PC-9 (cell line): ENCODE data around the gene CCNO. TPM values are rescaled to one million over a fixed set of nuclear protein-coding genes. Genes with fewer than 3 reads are reported as not detected.

Experiments used
- BruUV-seq: library from RNA; stranded (reverse); fragments of 400-500 nt; replicated peaks from 2 replicates; lab custom pipeline; 2021; lab: Mats Ljungman, UMichigan
- CTCF ChIA-PET: fragments of 300-600 bp; sonication (Branson Sonifier 250); formaldehyde crosslinking; loops from one replicate; lab custom pipeline; 2022; ENCODE audit warnings: antibody characterized with exemption; lab: Charles Lee
- POLR2A ChIA-PET: fragments of 300-600 bp; sonication (Branson Sonifier 250); formaldehyde crosslinking; loops from one replicate; lab custom pipeline; 2022; ENCODE audit warnings: antibody characterized with exemption; ENCODE audit not compliant: unreplicated experiment; lab: Charles Lee
- DNase-seq, 2 experiments: peaks; one replicate each; pipeline versions ENCODE4 v3.0.0 to v3.0.0-alpha.2; 2015 to 2022; ENCODE audit warnings: mixed read lengths in 1 of 2
- H2AFZ ChIP-seq: fragments of 200-600 bp; sonication (generic); 2 replicates; pipeline ENCODE4 v1.8.1; 2017; ENCODE audit warnings: antibody characterized with exemption
- H3F3A ChIP-seq: fragments of 200-600 bp; sonication (generic); 2 replicates; pipeline ENCODE4 v1.8.1; 2017; ENCODE audit warnings: antibody characterized with exemption, mild to moderate bottlenecking, low read depth; ENCODE audit not compliant: insufficient read depth
- H3K27ac ChIP-seq: fragments of 200-600 bp; sonication (generic); 2 replicates; pipeline ENCODE4 v1.6.1; 2016; ENCODE audit warnings: mixed run types
- H3K27me3 ChIP-seq: fragments of 200-600 bp; sonication (generic); 2 replicates; pipeline ENCODE4 v1.6.1; 2016; ENCODE audit warnings: low read depth, mixed run types; ENCODE audit not compliant: insufficient read depth
- H3K36me3 ChIP-seq: fragments of 200-600 bp; sonication (generic); 2 replicates; pipeline ENCODE4 v1.6.1; 2016; ENCODE audit warnings: low read depth, mixed run types
- H3K4me1 ChIP-seq: fragments of 200-600 bp; sonication (generic); replicated peaks from 2 replicates; pipeline ENCODE4 v1.6.1; 2016; ENCODE audit warnings: mixed run types; ENCODE audit not compliant: insufficient read depth
- H3K4me2 ChIP-seq: fragments of 200-600 bp; sonication (generic); 2 replicates; pipeline ENCODE4 v1.6.1; 2017; ENCODE audit warnings: mixed run types
- H3K4me3 ChIP-seq: fragments of 200-600 bp; sonication (generic); 2 replicates; pipeline ENCODE4 v1.6.1; 2016; ENCODE audit warnings: mixed run types
- H3K79me2 ChIP-seq: fragments of 200-600 bp; sonication (generic); 2 replicates; pipeline ENCODE4 v1.6.1; 2017; ENCODE audit warnings: low read depth, mixed run types
- H3K9me2 ChIP-seq: fragments of 200-600 bp; sonication (generic); 2 replicates; pipeline ENCODE4 v1.8.1; 2017; ENCODE audit warnings: mild to moderate bottlenecking; ENCODE audit not compliant: insufficient read depth
- H3K9me3 ChIP-seq: fragments of 200-600 bp; sonication (generic); 2 replicates; pipeline ENCODE4 v1.8.1; 2016; ENCODE audit warnings: low read depth; ENCODE audit not compliant: insufficient read depth
- H4K20me1 ChIP-seq: fragments of 200-600 bp; sonication (generic); 2 replicates; pipeline ENCODE4 v1.8.1; 2017; ENCODE audit not compliant: insufficient read depth
- EZH2 ChIP-seq: fragments of 200-600 bp; sonication (generic); IDR thresholded peaks from 2 replicates; pipeline ENCODE4 v1.8.0; 2017; ENCODE audit warnings: antibody characterized with exemption, low read depth
- intact Hi-C: fragments of 100-400 bp; cut with micrococcal nuclease; formaldehyde crosslinking; loops from one replicate; pipeline ENCODE4 v1.10.0; 2022; ENCODE audit not compliant: unreplicated experiment
- total RNA-seq: library from RNA; stranded (reverse); gene quantifications from 2 replicates; pipeline ENCODE4 v1.2.3, GENCODE V29; 2021
- TF ChIP-seq, protein P1 (sequence below): fragments of 200-600 bp; sonication (generic); conservative IDR thresholded peaks from 2 replicates; pipeline ENCODE4 v1.6.1; 2017; ENCODE audit warnings: mixed run types, antibody characterized with exemption, mild to moderate bottlenecking, moderate library complexity

The CCNO gene
- total RNA-seq, 1 experiment from 2014 or later: 4.7 TPM

GRCh38 chr5:55250064-55250463 is 16.7 kb upstream of the CCNO start:
- ChIA-PET CTCF (interaction anchor here (0.6 kb wide), 1 partner anchor 16 kb away, joined by 3 read pairs; no protein-coding TSS in a partner anchor), POLR2A (no interaction called here)
- Histone ChIP-seq H3K9me3 (no peaks in the 10 kb centered on the region), H2AFZ (no peak overlapping the region), H3K4me2 (no peak overlapping the region), H3K27me3 (no peaks in the 10 kb centered on the region), H3K9me2 (no peaks in the 10 kb centered on the region), H3K27ac (no peak overlapping the region), H3K4me1 (no peaks in the 10 kb centered on the region), H3K4me3 (no peak overlapping the region), H3K79me2 (no peaks in the 10 kb centered on the region), H3K36me3 (no peaks in the 10 kb centered on the region), H4K20me1 (no peaks in the 10 kb centered on the region), H3F3A (no peaks in the 10 kb centered on the region; the same call in 1 of the 2 replicates)
- no peak for DNase-seq
- BruUV-seq: no TSS peak
- TF ChIP-seq, protein P1, sequence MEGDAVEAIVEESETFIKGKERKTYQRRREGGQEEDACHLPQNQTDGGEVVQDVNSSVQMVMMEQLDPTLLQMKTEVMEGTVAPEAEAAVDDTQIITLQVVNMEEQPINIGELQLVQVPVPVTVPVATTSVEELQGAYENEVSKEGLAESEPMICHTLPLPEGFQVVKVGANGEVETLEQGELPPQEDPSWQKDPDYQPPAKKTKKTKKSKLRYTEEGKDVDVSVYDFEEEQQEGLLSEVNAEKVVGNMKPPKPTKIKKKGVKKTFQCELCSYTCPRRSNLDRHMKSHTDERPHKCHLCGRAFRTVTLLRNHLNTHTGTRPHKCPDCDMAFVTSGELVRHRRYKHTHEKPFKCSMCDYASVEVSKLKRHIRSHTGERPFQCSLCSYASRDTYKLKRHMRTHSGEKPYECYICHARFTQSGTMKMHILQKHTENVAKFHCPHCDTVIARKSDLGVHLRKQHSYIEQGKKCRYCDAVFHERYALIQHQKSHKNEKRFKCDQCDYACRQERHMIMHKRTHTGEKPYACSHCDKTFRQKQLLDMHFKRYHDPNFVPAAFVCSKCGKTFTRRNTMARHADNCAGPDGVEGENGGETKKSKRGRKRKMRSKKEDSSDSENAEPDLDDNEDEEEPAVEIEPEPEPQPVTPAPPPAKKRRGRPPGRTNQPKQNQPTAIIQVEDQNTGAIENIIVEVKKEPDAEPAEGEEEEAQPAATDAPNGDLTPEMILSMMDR: no peak
- TF ChIP-seq EZH2: no peak
- intact Hi-C loops: no loop called here

DNA sequence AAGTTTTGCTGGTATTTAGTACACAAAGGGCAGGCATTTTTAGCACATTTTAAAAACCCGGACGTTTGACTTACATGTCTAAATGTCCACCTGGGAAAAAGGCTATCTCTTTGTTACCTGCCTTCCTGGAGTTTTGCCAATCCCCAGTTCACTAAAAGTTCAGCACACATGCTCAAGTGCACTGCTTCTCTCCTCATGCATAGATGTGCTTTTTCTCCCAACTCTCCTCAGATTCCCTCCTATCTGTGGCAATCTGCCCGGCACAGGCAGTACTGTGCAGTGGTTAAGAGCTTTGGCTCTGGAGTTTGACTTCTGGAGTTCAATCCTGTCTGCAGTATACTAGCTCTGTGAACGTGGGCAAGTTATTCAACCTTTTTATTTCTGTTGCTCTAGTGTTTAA is 8.3 kb upstream of the CCNO start:
- CTCF ChIA-PET: no interaction called here
- intact Hi-C loops: no loop called here

GRCh38 chr5:55236800-55237199 is 3.4 kb upstream of the CCNO start:
- H3K27ac ChIP-seq: no peak overlapping the region
- H3K4me1 ChIP-seq: peaks cover 24% of the 10 kb centered on the region
- H3K36me3 ChIP-seq: no peaks in the 10 kb centered on the region
- BruUV-seq: no TSS peak
- no peaks in the 10 kb centered on the region for H3K27me3 ChIP-seq
- no peaks in the 10 kb centered on the region for H3K79me2 ChIP-seq
- no peak overlapping the region for H3K4me2 ChIP-seq
- TF ChIP-seq, protein P1: no peak
- TF ChIP-seq EZH2: no peak
- POLR2A ChIA-PET: interaction anchor here (0.6 kb wide), 1 partner anchor 15 kb away, joined by 5 read pairs; no protein-coding TSS in a partner anchor
- H3F3A ChIP-seq: peaks cover 17% of the 10 kb centered on the region
- intact Hi-C loops: no loop called here
- H3K9me2 ChIP-seq: no peaks in the 10 kb centered on the region
- H3K4me3 ChIP-seq: no peak overlapping the region
- CTCF ChIA-PET: no interaction called here
- no peaks in the 10 kb centered on the region for H4K20me1 ChIP-seq
- no peaks in the 10 kb centered on the region for H3K9me3 ChIP-seq
- no peak overlapping the region for H2AFZ ChIP-seq
- DNase-seq: no peak

More for the DNA sequence above, 8.3 kb upstream of the CCNO start:
- no peak overlapping the region for H2AFZ ChIP-seq
- H4K20me1 ChIP-seq: no peaks in the 10 kb centered on the region
- TF ChIP-seq, protein P1: no peak
- no peak for TF ChIP-seq EZH2
- POLR2A ChIA-PET: interaction anchor here (0.6 kb wide), 1 partner anchor 1745 kb away, joined by 3 read pairs; no protein-coding TSS in a partner anchor
- no peaks in the 10 kb centered on the region for H3K9me2 ChIP-seq
- H3F3A ChIP-seq: no peaks in the 10 kb centered on the region
- peaks cover 17% of the 10 kb centered on the region for H3K4me1 ChIP-seq
- no peak overlapping the region for H3K4me3 ChIP-seq
- H3K27ac ChIP-seq: no peak overlapping the region
- H3K27me3 ChIP-seq: no peaks in the 10 kb centered on the region
- BruUV-seq: no TSS peak
- H3K36me3 ChIP-seq: no peaks in the 10 kb centered on the region
- no peaks in the 10 kb centered on the region for H3K9me3 ChIP-seq
- 0 out of 2 replicates have a peak overlapping the region, but pooled peaks have one; percentile 5 for H3K4me2 ChIP-seq
- DNase-seq: no peak
- H3K79me2 ChIP-seq: no peaks in the 10 kb centered on the region
